Mucosa of descending colon (tissue), 3 donors: ENCODE data around the gene RUVBL1. TPM values are rescaled to one million over a fixed set of nuclear protein-coding genes. Genes with fewer than 3 reads are reported as not detected.

Experiments used
- ATAC-seq: fragments of 200-7000 bp; cut with Tn5 transposase; one replicate; pipeline ENCODE4 v1.9.1; 2020; ENCODE audit warnings: mild to moderate bottlenecking, moderate library complexity
- DNase-seq, 3 donors: peaks; one replicate each; pipeline ENCODE4 v3.0.0-alpha.2; 2020
- H3K36me3 ChIP-seq: fragments of 200-600 bp; one replicate; pipeline ENCODE4 v1.8.0; 2021; ENCODE audit warnings: low read depth, mild to moderate bottlenecking
- H3K4me1 ChIP-seq: fragments of 200-600 bp; one replicate; pipeline ENCODE4 v1.8.0; 2021; ENCODE audit warnings: low read depth, mild to moderate bottlenecking
- H3K4me3 ChIP-seq: fragments of 200-600 bp; one replicate; pipeline ENCODE4 v1.8.0; 2021; ENCODE audit warnings: mild to moderate bottlenecking
- H3K9me3 ChIP-seq: fragments of 200-600 bp; one replicate; pipeline ENCODE4 v1.8.0; 2021; ENCODE audit warnings: mild to moderate bottlenecking
- intact Hi-C, 2 donors: fragments of 100-400 bp; cut with DNase I in 1 of 2; cut with micrococcal nuclease in 1 of 2; formaldehyde crosslinking; loops; one replicate each; pipeline versions ENCODE4 v1.11.0 to v1.11.1; 2022; cut with DNase I, micrococcal nuclease
- total RNA-seq, 3 donors: library from RNA; stranded (reverse); fragmentation: NEBNext Ultra II Directional in 2 of 3; extraction: Animal tissue kit (Norgen Biotek cat#: 25700) in 2 of 3; gene quantifications; one replicate each; pipeline versions ENCODE4 v1.2.1 to v1.2.4, GENCODE V29; 2021 to 2023
- TF ChIP-seq, protein P1 (sequence below): fragments of 200-600 bp; IDR thresholded peaks from one replicate; pipeline ENCODE4 v1.8.0; 2022; ENCODE audit warnings: antibody characterized with exemption, mild to moderate bottlenecking
- donor health status: DM: no; HTN: no; CAD: no; lungs with moderate emphysema.
- donor health status: DM: no; HTN: no; CAD: no.
- donor health status: DM: no; HTN: yes; CAD: no.

RUVBL1 gene
- total RNA-seq, 3 donors from 2014 or later: 12.1 to 19.0 (median 15.6) TPM

DNA sequence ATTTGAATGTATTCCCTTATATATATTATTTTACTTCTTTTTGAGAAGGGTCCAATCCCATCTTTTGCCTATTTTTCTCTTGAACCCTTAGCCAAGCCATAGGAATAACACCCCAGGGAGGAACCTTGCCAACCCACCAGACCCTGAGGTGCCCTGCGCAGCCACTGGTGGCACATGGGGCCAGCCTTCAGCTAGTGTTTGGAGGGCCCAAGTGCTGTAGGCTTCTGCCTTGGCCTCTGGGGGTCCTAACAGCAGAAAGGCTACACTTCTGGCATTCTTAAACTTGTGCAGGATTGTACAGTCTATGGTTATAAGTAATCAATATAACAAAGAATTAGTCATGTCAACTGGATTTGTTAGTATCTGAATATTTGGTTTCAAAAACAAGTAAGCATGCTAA, 34.5 kb downstream of the RUVBL1 start:
- no peaks in the 10 kb centered on the region for H3K36me3 ChIP-seq
- DNase-seq (no peak), ATAC-seq (no peak)
- no peak overlapping the region for H3K4me3 ChIP-seq
- TF ChIP-seq, protein P1, sequence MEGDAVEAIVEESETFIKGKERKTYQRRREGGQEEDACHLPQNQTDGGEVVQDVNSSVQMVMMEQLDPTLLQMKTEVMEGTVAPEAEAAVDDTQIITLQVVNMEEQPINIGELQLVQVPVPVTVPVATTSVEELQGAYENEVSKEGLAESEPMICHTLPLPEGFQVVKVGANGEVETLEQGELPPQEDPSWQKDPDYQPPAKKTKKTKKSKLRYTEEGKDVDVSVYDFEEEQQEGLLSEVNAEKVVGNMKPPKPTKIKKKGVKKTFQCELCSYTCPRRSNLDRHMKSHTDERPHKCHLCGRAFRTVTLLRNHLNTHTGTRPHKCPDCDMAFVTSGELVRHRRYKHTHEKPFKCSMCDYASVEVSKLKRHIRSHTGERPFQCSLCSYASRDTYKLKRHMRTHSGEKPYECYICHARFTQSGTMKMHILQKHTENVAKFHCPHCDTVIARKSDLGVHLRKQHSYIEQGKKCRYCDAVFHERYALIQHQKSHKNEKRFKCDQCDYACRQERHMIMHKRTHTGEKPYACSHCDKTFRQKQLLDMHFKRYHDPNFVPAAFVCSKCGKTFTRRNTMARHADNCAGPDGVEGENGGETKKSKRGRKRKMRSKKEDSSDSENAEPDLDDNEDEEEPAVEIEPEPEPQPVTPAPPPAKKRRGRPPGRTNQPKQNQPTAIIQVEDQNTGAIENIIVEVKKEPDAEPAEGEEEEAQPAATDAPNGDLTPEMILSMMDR: no peak
- H3K4me1 ChIP-seq: no peaks in the 10 kb centered on the region
- intact Hi-C loops: no loop called here
- H3K9me3 ChIP-seq: no peaks in the 10 kb centered on the region

DNA sequence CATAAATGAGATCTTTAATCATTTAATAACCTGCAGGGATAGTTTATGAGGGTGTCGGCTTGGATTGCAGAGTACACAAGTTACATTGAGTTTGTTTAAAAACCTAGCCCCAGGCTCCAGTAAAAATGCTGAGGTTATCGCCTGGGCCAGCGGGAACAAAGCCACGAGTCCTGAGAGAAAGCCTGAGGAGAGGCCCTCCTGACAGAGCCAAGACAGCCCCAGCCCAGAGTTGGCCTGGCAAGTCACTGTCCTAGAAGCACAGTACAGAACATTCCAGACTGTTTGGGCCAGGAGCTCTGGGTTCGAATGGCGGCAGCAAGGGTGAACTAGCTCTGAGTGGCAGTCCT, 39.0 kb downstream of the RUVBL1 start:
- Histone ChIP-seq H3K4me3 (no peak overlapping the region), H3K9me3 (no peaks in the 10 kb centered on the region), H3K36me3 (no peaks in the 10 kb centered on the region), H3K4me1 (peaks cover 12% of the 10 kb centered on the region)
- DNase-seq (no peak), ATAC-seq (no peak)
- intact Hi-C loops: no loop called here
- TF ChIP-seq, protein P1: no peak

DNA sequence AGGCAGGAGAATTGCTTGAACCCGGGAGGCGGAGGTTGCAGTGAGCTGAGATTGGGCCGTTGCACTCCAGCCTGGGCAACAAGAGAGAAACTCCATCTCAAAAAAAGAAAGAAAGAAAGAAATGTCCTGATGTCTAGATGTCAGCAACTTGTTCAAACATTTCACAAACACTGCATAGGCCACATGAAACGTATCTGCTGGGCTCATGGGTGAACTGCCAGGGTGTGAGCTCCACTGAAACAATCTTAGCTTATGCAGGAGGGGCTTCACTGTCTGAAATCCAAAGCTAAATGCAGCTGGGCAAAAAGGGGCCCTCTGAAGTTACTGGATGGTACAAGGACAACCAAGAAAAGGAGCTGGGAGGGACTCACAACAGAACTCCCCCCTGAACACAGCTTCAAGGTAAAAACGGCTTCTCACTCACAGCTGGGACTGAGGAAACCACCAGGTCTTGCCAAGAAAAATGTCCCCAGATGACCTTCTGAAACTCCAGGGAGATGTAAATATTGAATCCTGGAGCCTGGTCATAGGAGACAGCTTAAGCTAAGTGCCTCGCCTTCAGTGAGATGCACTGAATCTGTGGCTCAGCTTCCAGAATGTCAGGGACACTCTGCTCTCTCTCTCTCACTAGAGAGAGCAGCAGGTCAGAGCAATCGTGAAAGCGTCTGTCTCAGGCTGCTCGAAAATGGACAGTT, 39.5 kb downstream of the RUVBL1 start:
- Histone ChIP-seq H3K4me1 (peaks cover 13% of the 10 kb centered on the region), H3K9me3 (no peaks in the 10 kb centered on the region), H3K36me3 (no peaks in the 10 kb centered on the region), H3K4me3 (no peak overlapping the region)
- DNase-seq: no peak
- ATAC-seq: peak; percentile 7
- intact Hi-C loops: no loop called here
- TF ChIP-seq, protein P1: no peak

DNA sequence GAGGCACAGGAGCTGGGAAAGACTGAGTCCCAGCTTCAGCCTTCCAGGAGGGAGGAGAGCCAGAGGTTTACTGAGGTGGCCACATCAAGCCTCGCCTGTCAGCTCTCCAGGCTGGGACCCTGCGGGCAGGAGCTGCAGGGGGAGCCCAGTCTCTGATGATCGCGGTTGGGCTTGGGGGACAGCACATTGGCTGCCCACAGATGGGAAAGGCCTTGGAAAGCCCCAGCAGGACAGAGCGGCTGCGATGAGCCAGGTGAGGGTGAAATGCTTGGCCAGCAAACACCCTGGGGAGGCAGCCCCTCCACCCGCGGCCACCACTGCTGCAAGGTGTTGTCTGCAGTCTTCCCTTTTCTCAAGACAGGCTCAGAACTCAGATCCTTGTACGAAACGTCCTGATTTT, 40.2 kb downstream of the RUVBL1 start:
- ATAC-seq: no peak
- Histone ChIP-seq H3K36me3 (no peaks in the 10 kb centered on the region), H3K4me1 (peaks cover 13% of the 10 kb centered on the region), H3K9me3 (no peaks in the 10 kb centered on the region), H3K4me3 (no peak overlapping the region)
- DNase-seq: no peak
- TF ChIP-seq, protein P1: no peak
- intact Hi-C loops: no loop called here

DNA sequence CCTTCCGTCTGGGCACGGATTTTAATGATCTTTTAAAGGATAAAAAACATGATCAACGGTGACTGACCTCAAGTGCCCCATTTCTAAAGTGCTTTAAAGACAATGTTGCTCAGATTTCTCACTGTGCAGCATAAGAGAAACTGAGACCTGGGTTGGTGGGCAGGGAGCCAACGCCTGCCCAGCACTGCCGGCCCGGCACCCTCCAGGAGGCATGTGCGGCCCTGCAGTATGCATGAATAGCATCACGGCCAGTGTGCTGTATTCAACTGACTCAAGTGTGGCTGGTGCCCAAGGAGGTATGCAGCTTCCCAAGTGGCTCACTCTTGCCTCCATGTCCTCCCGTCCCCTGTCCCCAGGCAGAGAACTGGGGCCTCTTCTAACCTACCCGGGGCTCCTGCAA, 41.1 kb downstream of the RUVBL1 start:
- no peaks in the 10 kb centered on the region for H3K9me3 ChIP-seq
- intact Hi-C loops: no loop called here
- H3K4me1 ChIP-seq: peaks cover 13% of the 10 kb centered on the region
- H3K4me3 ChIP-seq: no peak overlapping the region
- DNase-seq (no peak), ATAC-seq (no peak)
- no peaks in the 10 kb centered on the region for H3K36me3 ChIP-seq
- TF ChIP-seq, protein P1: no peak

DNA sequence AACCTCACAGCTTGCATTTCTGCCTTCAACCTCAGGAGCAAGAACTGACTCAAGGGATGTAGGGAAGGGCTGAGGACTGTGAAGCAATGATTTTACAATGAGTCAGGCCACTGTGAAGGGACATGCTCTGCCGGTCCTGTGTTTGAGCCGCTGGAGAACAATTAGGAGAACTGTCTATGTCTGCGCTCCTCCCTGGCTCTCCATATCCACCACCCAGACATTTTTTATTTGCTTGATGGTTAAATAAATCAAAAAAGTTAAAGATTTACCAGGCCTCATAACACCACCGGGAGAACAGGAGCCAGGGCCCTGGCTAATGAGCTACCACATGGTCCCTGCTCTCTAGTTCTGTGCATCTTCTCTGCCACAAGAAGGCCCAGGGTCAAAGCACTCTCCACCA, 41.8 kb downstream of the RUVBL1 start:
- Histone ChIP-seq H3K9me3 (no peaks in the 10 kb centered on the region), H3K4me1 (peaks cover 13% of the 10 kb centered on the region), H3K4me3 (no peak overlapping the region), H3K36me3 (no peaks in the 10 kb centered on the region)
- peak; percentile 83 for ATAC-seq
- TF ChIP-seq, protein P1: no peak
- intact Hi-C loops: no loop called here
- peak in 1 of 3 donors; percentile 28 for DNase-seq
